HepG2 (cell line): ENCODE measurements around the gene SECTM1. TPM values are rescaled to one million over a fixed set of nuclear protein-coding genes. Genes with fewer than 3 reads are reported as not detected.

Experiments
- CREM ChIP-seq, 2 experiments: sonication (generic) in 1 of 2; formaldehyde crosslinking in 1 of 2; IDR thresholded peaks; 2 replicates each; pipeline versions ENCODE4 v1.4.0 to v1.6.1; 2016 to 2020; ENCODE audit warnings: antibody characterized with exemption in 1 of 2, mild to moderate bottlenecking in 1 of 2, missing genetic modification reagents in 1 of 2
- GZF1 ChIP-seq: sonication (generic); formaldehyde crosslinking; IDR thresholded peaks from 2 replicates; pipeline ENCODE4 v1.5.1; 2020; ENCODE audit warnings: mild to moderate bottlenecking, missing genetic modification reagents
- HNRNPL ChIP-seq: fragments of 200-400 bp; formaldehyde crosslinking; IDR thresholded peaks from 2 replicates; pipeline ENCODE4 v1.6.1; 2017; ENCODE audit warnings: mild to moderate bottlenecking, low read depth, low read length
- MAX ChIP-seq: IDR thresholded peaks from 2 replicates; pipeline ENCODE4 v1.6.1; 2012; ENCODE audit warnings: inconsistent platforms
- MEIS2 ChIP-seq: sonication (generic); formaldehyde crosslinking; IDR thresholded peaks from 2 replicates; pipeline ENCODE4 v1.9.0; 2021; ENCODE audit warnings: mild to moderate bottlenecking, missing genetic modification reagents
- NR2F6 ChIP-seq, 2 experiments: IDR thresholded peaks; 2 replicates each; pipeline ENCODE4 v1.6.1; 2016; ENCODE audit warnings: antibody characterized with exemption in 1 of 2, mild to moderate bottlenecking in 1 of 2
- SNAI1 ChIP-seq: sonication (generic); formaldehyde crosslinking; IDR thresholded peaks from 2 replicates; pipeline ENCODE4 v1.5.0; 2020; ENCODE audit warnings: mild to moderate bottlenecking, missing genetic modification reagents, borderline replicate concordance
- TBP ChIP-seq: sonication (generic); formaldehyde crosslinking; IDR thresholded peaks from 2 replicates; pipeline ENCODE4 v1.5.0; 2020; ENCODE audit warnings: missing genetic modification reagents
- ZNF142 ChIP-seq: sonication (generic); formaldehyde crosslinking; IDR thresholded peaks from 2 replicates; pipeline ENCODE4 v1.4.0; 2020; ENCODE audit warnings: missing genetic modification reagents
- ZNF263 ChIP-seq: sonication (generic); formaldehyde crosslinking; IDR thresholded peaks from 2 replicates; pipeline ENCODE4 v1.4.0; 2020; ENCODE audit warnings: missing genetic modification reagents
- ZNF441 ChIP-seq: sonication (generic); formaldehyde crosslinking; IDR thresholded peaks from 2 replicates; pipeline ENCODE4 v1.7.0; 2021; ENCODE audit warnings: missing genetic modification reagents, borderline replicate concordance
- ZNF687 ChIP-seq: sonication (generic); formaldehyde crosslinking; IDR thresholded peaks from 2 replicates; pipeline ENCODE4 v1.5.1; 2020; ENCODE audit warnings: mild to moderate bottlenecking, missing genetic modification reagents, moderate library complexity
- polyA plus RNA-seq, 8 experiments: library from polyadenylated mRNA; depleted of rRNA in 3 of 8; stranded (reverse) in 7 of 8; unstranded in 1 of 8; fragments of >200 nt; fragmentation: Illumina TruSeq in 4 of 8; extraction: Trizol in 4 of 8; gene quantifications; 2 replicates each; pipeline versions ENCODE4 v1.2.1 to v1.2.3, GENCODE V29; 2011 to 2016; ENCODE audit warnings: low read depth in 4 of 8, missing spikeins in 1 of 8, mixed read lengths in 1 of 8; ENCODE audit not compliant: insufficient read depth in 1 of 8
- total RNA-seq, 5 experiments: library from RNA; depleted of rRNA; stranded (reverse); fragments of >200 nt; fragmentation: Illumina TruSeq; extraction: Trizol; gene quantifications; 2 replicates each; pipeline ENCODE4 v1.2.3, GENCODE V29; 2016; ENCODE audit warnings: low read depth in 1 of 5
- TF ChIP-seq, protein P1 (sequence below): IDR thresholded peaks from 2 replicates; pipeline ENCODE4 v1.6.1; 2016; ENCODE audit warnings: mild to moderate bottlenecking
- TF ChIP-seq, protein P2 (sequence below): sonication (generic); formaldehyde crosslinking; IDR thresholded peaks from 2 replicates; pipeline ENCODE4 v1.9.0; 2022; ENCODE audit warnings: missing genetic modification reagents, mild to moderate bottlenecking, borderline replicate concordance

SECTM1 gene
- total and polyA plus RNA-seq, 2 of the 13 experiments (the other 11 are each of a cell fraction or from before 2014, with no cell fraction given), result 3.5 to 5.3 TPM

- TF ChIP-seq ZNF687 (CRISPR knock-in tag), result peak; percentile 58
- 0 out of 2 replicates have a peak, but pooled peaks have one; percentile 4 for TF ChIP-seq MAX
- TF ChIP-seq TBP (CRISPR knock-in tag), result no peak
- no peak for TF ChIP-seq MEIS2 (CRISPR knock-in tag)
- peak; percentile 78 for TF ChIP-seq ZNF263 (CRISPR knock-in tag)
- no peak for TF ChIP-seq ZNF142 (CRISPR knock-in tag)
- TF ChIP-seq GZF1, result no peak
- TF ChIP-seq ZNF441 (CRISPR knock-in tag), result no peak
- peak; percentile 37; the same call in 1 of the 2 replicates for TF ChIP-seq NR2F6 (IDR thresholded peaks at IDR 0.05)
- TF ChIP-seq NR2F6 (CRISPR knock-in tag; IDR thresholded peaks at IDR 0.05), result peak; percentile 70
- no peak for TF ChIP-seq CREM (IDR thresholded peaks at IDR 0.05)
- TF ChIP-seq CREM (CRISPR knock-in tag; IDR thresholded peaks at IDR 0.05), result no peak
- TF ChIP-seq, protein P1, sequence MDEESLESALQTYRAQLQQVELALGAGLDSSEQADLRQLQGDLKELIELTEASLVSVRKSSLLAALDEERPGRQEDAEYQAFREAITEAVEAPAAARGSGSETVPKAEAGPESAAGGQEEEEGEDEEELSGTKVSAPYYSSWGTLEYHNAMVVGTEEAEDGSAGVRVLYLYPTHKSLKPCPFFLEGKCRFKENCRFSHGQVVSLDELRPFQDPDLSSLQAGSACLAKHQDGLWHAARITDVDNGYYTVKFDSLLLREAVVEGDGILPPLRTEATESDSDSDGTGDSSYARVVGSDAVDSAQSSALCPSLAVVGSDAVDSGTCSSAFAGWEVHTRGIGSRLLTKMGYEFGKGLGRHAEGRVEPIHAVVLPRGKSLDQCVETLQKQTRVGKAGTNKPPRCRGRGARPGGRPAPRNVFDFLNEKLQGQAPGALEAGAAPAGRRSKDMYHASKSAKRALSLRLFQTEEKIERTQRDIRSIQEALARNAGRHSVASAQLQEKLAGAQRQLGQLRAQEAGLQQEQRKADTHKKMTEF (CRISPR knock-in tag), result no peak
- 0 out of 2 replicates have a peak, but pooled peaks have one; percentile 52 for TF ChIP-seq SNAI1 (CRISPR knock-in tag)
- TF ChIP-seq HNRNPL, result peak; percentile 85
- TF ChIP-seq, protein P2, sequence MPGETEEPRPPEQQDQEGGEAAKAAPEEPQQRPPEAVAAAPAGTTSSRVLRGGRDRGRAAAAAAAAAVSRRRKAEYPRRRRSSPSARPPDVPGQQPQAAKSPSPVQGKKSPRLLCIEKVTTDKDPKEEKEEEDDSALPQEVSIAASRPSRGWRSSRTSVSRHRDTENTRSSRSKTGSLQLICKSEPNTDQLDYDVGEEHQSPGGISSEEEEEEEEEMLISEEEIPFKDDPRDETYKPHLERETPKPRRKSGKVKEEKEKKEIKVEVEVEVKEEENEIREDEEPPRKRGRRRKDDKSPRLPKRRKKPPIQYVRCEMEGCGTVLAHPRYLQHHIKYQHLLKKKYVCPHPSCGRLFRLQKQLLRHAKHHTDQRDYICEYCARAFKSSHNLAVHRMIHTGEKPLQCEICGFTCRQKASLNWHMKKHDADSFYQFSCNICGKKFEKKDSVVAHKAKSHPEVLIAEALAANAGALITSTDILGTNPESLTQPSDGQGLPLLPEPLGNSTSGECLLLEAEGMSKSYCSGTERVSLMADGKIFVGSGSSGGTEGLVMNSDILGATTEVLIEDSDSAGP, result 0 out of 2 replicates have a peak, but pooled peaks have one; percentile 42
Observed at GRCh38 chr17:82315703-82316358, 17.7 kb downstream of the SECTM1 start (continued).
